HG02678 (cell line): ENCODE results near the gene ADRA2A.

Experiments used
- ATAC-seq: cut with Tn5 transposase; IDR thresholded peaks from one replicate; pipeline ENCODE4 v1.9.1; 2021; ENCODE audit warnings: mild to moderate bottlenecking, moderate library complexity; ENCODE audit not compliant: unreplicated experiment

ADRA2A gene

GRCh38 chr10:111109501-111110242 lies 32.8 kb downstream of the ADRA2A start:
- no peak for ATAC-seq

DNA sequence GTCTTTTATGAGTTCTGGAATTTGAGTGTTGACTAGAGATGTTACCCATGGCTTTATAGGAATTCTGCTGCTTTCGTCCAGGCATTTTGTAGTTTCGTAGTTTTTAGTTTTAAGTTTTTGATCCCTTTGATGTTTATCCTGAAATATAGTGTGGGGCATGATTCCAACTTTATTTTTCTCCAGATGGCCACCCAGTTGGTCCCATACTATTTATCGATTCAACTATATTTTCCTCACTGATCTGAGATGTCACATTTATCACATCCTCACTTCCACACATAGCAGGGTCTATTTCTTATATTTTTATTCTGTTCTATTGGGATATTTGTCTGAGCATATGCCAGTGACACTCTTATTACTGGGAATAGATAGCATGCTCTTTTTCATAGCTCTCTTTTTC lies 33.9 kb downstream of the ADRA2A start:
- no peak for ATAC-seq

- ATAC-seq = no peak
Measured at GRCh38 chr10:111112333-111112732, 35.5 kb downstream of the ADRA2A start.

DNA sequence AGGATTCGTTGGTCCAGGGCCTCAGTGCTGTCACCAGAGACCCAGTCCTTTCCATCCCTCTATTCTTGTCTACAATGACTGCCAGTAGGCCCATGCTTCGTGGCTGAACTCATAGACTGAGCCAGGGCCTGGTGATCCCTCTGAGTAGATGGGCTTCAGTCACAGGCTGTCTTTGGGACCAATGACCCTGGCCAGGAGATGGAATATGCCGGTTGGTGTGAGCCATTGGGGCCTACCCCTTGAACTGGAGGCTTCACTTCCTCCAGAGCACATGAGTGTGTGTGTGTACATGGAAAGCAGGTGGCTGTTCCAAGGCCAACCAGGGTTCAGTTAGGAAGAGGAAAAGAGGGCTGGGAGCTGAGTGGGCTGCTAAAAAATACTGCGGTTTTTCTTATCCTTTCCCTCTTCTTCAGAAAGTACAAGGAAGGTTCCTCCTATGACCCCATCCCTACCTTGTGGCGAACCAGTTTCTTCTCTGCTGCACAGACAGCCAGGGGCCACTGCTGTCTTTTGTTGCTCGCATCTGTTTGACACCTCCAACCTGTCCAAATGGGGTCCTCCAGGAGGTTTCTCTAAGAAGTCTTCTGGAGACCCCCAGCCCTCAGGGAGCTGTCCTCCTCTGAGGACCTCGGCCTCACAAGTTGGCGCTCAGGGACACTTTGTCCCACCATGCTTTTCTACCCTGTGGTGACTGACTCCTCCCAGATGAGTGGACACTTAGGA lies 36.6 kb downstream of the ADRA2A start:
- ATAC-seq = no peak

GRCh38 chr10:111113961-111114757 lies 37.3 kb downstream of the ADRA2A start:
- no peak for ATAC-seq

GRCh38 chr10:111114758-111115500 lies 38.1 kb downstream of the ADRA2A start:
- no peak for ATAC-seq

- ATAC-seq = no peak
Measured at GRCh38 chr10:111116211-111116610, 39.4 kb downstream of the ADRA2A start.

GRCh38 chr10:111116762-111117445 lies 40.1 kb downstream of the ADRA2A start:
- no peak for ATAC-seq

DNA sequence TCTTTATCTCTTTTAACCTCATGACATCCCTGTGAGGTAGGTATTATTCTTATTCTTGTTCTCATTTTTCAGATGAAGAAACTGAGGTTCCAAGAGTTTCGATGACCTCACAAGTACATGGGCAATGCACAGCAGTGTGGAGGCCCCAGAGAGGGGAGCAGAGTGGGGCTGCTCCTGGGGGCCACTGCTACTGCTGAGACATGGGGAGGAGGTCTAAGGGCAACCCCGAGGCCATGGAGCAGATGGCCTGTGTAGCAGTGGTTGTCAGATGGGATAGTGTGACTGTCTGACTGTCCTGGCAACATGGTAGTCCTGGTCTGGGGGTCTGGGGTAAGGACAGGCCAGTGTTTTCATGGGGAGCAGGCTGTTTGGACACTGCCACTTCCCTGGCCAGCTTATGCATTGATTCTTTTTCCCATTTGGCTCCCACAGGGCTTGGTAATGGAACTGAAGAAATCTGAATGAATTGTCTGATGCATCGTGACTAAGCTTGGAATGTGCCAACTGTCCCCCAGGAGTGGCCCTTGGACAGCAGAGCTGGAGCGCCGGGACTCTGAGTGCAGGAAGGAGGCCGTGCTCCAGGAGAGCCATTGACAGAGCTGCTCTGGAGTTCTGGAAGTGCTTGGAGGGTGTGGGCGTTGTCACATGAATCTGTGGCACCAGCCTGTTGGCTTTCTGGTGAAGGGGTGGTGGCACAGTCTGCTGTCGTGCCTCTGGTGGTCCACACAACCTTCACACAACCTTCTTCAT lies 40.9 kb downstream of the ADRA2A start:
- ATAC-seq = no peak

GRCh38 chr10:111118758-111119157 lies 41.9 kb downstream of the ADRA2A start:
- ATAC-seq = no peak

- ATAC-seq = no peak
Measured at GRCh38 chr10:111119637-111120036, 42.8 kb downstream of the ADRA2A start.

GRCh38 chr10:111122127-111122526 lies 45.3 kb downstream of the ADRA2A start:
- no peak for ATAC-seq

DNA sequence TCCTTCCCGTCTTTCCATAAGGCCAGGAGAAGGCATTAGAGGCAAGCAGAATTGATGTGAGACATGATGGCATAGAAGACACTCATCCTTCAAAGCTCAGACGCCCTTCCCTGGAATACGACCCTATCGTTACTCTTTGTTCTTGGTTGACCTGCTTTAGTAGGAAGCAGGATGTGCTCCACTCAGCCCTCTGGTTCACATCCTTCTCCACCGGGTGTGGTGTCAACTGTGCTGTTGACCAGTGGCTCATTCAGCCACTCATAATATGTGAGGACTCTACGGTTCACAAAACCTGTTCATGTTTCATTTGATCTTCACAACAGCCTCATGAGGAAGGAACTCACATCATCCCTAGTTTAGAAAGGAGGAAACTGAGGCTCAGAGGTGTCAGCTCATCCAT lies 47.1 kb downstream of the ADRA2A start:
- ATAC-seq = no peak

GRCh38 chr10:111125102-111125501 lies 48.3 kb downstream of the ADRA2A start:
- no peak for ATAC-seq

- ATAC-seq = no peak
Measured at GRCh38 chr10:111126077-111126476, 49.2 kb downstream of the ADRA2A start.

- no peak for ATAC-seq
Measured at GRCh38 chr10:111127081-111127848, 50.4 kb downstream of the ADRA2A start.

DNA sequence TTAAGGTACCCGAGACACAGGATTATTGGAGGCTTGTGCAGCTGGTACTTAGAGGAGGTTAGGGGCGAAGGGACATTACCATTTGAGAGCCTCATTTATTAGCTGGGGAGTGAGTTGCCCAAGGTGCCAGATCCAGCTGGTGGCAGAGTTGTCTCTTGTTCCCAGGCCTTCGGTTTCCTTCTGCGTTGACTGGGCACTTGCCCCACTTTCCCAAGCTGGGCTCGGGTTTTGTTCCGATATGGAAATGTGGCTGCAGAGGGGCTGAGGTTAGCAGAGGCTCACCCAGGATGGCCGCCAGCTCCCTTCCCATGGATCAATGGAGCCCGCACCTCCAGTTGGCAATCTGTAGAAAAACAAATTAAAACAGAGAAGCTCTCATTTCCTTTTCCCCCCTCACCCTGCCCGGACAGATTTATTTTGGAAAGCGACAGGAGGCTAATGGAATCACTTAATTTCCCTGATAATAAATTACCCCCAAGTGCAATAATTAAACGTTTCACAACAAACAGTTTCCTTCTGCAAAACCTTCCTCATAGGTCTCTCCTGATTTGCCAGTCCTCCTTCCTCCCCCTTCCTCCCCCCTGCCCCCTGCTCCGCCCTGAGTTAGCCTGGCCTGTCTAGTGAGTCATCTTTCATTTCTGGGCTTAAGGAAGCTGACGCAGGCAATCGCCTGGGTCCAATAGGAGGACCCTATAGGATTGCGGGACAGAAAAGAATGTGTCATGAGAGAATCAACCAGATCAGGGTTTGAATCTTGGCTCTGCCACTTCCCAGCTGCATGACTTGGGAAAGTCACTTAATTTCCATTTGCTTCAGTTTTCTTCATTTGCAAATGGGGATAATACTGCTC lies 51.7 kb downstream of the ADRA2A start:
- no peak for ATAC-seq

DNA sequence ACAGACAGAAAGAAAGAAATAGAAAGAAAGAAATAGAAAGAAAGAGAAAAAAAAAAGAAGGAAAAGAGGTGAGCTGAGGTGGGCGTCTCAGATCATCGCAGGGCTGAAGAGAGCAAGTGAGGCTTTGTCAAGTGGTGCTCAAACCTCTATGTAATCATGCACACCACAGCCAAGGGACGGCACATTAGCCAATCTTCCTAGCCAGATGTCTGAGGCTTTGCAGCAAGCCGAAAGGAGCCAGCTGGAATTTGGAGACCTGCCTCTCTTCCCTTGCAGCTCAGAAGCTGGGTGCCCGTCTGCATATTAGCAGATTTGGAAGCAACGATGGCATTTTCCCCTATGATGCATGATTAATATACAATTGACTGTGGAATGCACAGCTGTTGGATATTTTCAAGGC lies 52.5 kb downstream of the ADRA2A start:
- ATAC-seq = no peak
